ENCODE measurements around the gene TREML4. TPM values are rescaled to one million over a fixed set of nuclear protein-coding genes. Genes with fewer than 3 reads are reported as not detected.

TREML4 gene
- not detected for total RNA-seq
- polyA plus RNA-seq (ENCODE audit: insufficient read depth, low read depth, low replicate concordance): not detected
- long read RNA-seq, donor 1: 0 reads
- long read RNA-seq, donor 2: 0 reads

- WGBS, 2 donors: 68 to 72% methylated on average over 4 to 5 of the region's 5 CpGs
Observed at GRCh38 chr6:41228096-41228495, at the start of gene TREML4. TSS of gene TREML4 (plus strand) at chr6:41228349. CDS start at chr6:41228428, 79 bp downstream.

GRCh38 chr6:41179163-41179562, 49.0 kb upstream of the TREML4 start:
- no peak for DNase-seq
- WGBS, 2 donors: 46 to 71% methylated on average over 4 of the region's 4 CpGs
- TF ChIP-seq CTCF (IDR thresholded peaks at IDR 0.05): no peak
- TF ChIP-seq POLR2A (IDR thresholded peaks at IDR 0.05): no peak
- no peaks in the 10 kb centered on the region for H3K9me3 ChIP-seq
- no peaks in the 10 kb centered on the region for H3K36me3 ChIP-seq (ENCODE audit: low read depth, missing control alignments)
- H3K27me3 ChIP-seq: no peaks in the 10 kb centered on the region
- no peaks in the 10 kb centered on the region for H3K4me1 ChIP-seq
- intact Hi-C loops (cut with DNase I; ENCODE audit: low total_unique reads): no loop called here
- no peak overlapping the region for H3K4me3 ChIP-seq
- H3K27ac ChIP-seq: no peak overlapping the region

More at GRCh38 chr6:41228096-41228495, at the start of gene TREML4:
- intact Hi-C loops (cut with DNase I; ENCODE audit: low total_unique reads): no loop called here
- no peak for DNase-seq
- H3K4me1 ChIP-seq: no peaks in the 10 kb centered on the region
- H3K27ac ChIP-seq: no peak within 1 kb of the TSS
- no peaks in the 10 kb centered on the region for H3K36me3 ChIP-seq (ENCODE audit: low read depth, missing control alignments)
- no peaks in the 10 kb centered on the region for H3K27me3 ChIP-seq
- no peak for TF ChIP-seq CTCF (IDR thresholded peaks at IDR 0.05)
- no peak for TF ChIP-seq POLR2A (IDR thresholded peaks at IDR 0.05)
- no peak within 1 kb of the TSS for H3K4me3 ChIP-seq
- no peaks in the 10 kb centered on the region for H3K9me3 ChIP-seq

GRCh38 chr6:41181566-41181965, 46.6 kb upstream of the TREML4 start:
- no peaks in the 10 kb centered on the region for H3K27me3 ChIP-seq
- no peaks in the 10 kb centered on the region for H3K4me1 ChIP-seq
- TF ChIP-seq CTCF (IDR thresholded peaks at IDR 0.05) (no peak), POLR2A (IDR thresholded peaks at IDR 0.05) (no peak)
- H3K36me3 ChIP-seq (ENCODE audit: low read depth, missing control alignments): no peaks in the 10 kb centered on the region
- 63 to 100% methylated on average over 1 of the region's 1 CpG for WGBS, 2 donors
- no peak for DNase-seq
- intact Hi-C loops (cut with DNase I; ENCODE audit: low total_unique reads): no loop called here
- no peak overlapping the region for H3K4me3 ChIP-seq
- no peaks in the 10 kb centered on the region for H3K9me3 ChIP-seq
- H3K27ac ChIP-seq: no peak overlapping the region

GRCh38 chr6:41182069-41183034, 45.8 kb upstream of the TREML4 start:
- TF ChIP-seq POLR2A (IDR thresholded peaks at IDR 0.05): no peak
- peak; percentile 22 to 35 (median 31) for TF ChIP-seq CTCF (IDR thresholded peaks at IDR 0.05)
- Histone ChIP-seq H3K36me3 (ENCODE audit: low read depth, missing control alignments) (no peaks in the 10 kb centered on the region), H3K9me3 (no peaks in the 10 kb centered on the region), H3K4me1 (no peaks in the 10 kb centered on the region), H3K27ac (no peak overlapping the region), H3K4me3 (no peak overlapping the region), H3K27me3 (no peaks in the 10 kb centered on the region)
- intact Hi-C loops (cut with DNase I; ENCODE audit: low total_unique reads): no loop called here
- DNase-seq: peak; percentile 62
- WGBS, 2 donors: 86 to 94% methylated on average over 4 of the region's 4 CpGs
